ENCODE measurements around the gene PBXIP1. TPM values are rescaled to one million over a fixed set of nuclear protein-coding genes. Genes with fewer than 3 reads are reported as not detected.

PBXIP1 gene
- 90.1 and 92.8 TPM in 2 replicates for total RNA-seq

GRCh38 chr1:154955718-154956543, at the start of gene PBXIP1:
Gene PBXIP1, minus strand, starts transcription at chr1:154956099. Its CDS starts 2,378 bp downstream, at chr1:154953721.
- Histone ChIP-seq H3K4me3 (ENCODE audit: insufficient read depth, low read length) (peak within 1 kb of the TSS; percentile 76), H3K27ac (ENCODE audit: low read depth, low read length) (peak within 1 kb of the TSS; percentile 79), H3K27me3 (ENCODE audit: insufficient read depth, low read length) (peaks cover 4% of the 10 kb centered on the region), H3K79me2 (ENCODE audit: insufficient read depth, low read length) (peaks cover 9% of the 10 kb centered on the region), H3K36me3 (ENCODE audit: insufficient read depth, low read length) (peaks cover 16% of the 10 kb centered on the region), H3K4me2 (ENCODE audit: insufficient read depth, low read length) (peak within 1 kb of the TSS; percentile 95), H3K9me3 (ENCODE audit: low read depth, low read length) (no peaks in the 10 kb centered on the region), H2AFZ (ENCODE audit: low read length) (peak within 1 kb of the TSS; percentile 73), H4K20me1 (ENCODE audit: insufficient read depth, low read length) (peaks cover 5% of the 10 kb centered on the region), H3K4me1 (ENCODE audit: insufficient read depth, low read length) (peaks cover 30% of the 10 kb centered on the region)
- peak; percentile 99 for DNase-seq (ENCODE audit: insufficient read length, low spot score, missing footprints)
- TF ChIP-seq CTCF (IDR thresholded peaks at IDR 0.05; ENCODE audit: extremely low read depth, low read depth, low read length), result peak; percentile 50

DNA sequence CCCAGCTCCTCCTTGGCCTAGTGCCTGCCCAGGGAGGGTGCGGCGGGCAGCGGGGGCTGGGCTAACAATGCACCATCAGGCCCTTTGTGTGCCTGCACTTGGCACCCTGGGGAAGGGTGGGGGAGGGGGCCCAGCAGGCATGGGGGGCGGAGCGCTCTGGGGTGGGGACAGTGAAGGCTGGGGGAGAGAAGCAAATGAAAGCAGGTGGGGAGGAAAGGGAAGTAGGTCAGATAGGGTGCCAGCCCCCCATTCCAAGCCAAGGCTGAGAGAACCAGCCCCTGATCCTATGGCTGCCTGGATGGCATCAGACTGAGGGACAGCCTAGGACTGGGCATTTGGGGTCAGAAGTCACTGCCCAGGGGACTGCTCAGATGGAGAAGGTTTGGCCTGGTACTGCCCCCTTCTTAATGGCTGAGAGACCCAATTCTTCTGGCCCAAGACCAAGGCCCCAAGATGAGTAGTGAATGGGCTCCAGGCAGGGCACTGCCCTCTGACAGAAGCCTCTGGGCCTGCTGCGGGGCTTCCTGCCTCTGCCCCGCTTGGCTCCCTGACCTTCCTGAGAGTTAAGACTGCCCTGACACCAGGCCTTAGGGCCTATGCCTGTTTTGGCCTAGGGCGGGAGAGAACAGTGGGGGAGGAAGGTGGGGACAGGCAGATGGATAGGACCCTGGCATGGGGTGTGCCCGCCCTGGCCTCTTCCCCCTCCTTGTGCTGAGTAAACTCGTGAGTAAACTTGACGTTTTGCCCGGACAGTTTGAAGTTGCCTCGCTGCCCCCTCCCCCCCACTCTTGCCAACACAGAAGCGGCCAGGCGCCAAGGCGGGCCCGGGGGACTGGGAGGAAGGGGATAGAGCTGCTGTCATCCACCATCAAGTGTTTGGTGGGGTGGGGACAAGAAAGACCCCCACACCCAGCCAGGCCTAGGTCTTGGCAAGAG, 49.4 kb upstream of the PBXIP1 start:
- Histone ChIP-seq H3K27ac (ENCODE audit: low read depth, low read length) (peak overlapping the region; percentile 53), H3K36me3 (ENCODE audit: insufficient read depth, low read length) (no peaks in the 10 kb centered on the region), H4K20me1 (ENCODE audit: insufficient read depth, low read length) (peaks cover 28% of the 10 kb centered on the region), H3K9me3 (ENCODE audit: low read depth, low read length) (no peaks in the 10 kb centered on the region), H3K4me3 (ENCODE audit: insufficient read depth, low read length) (peak overlapping the region; percentile 89), H3K27me3 (ENCODE audit: insufficient read depth, low read length) (no peaks in the 10 kb centered on the region), H3K79me2 (ENCODE audit: insufficient read depth, low read length) (peaks cover 77% of the 10 kb centered on the region), H2AFZ (ENCODE audit: low read length) (no peak overlapping the region), H3K4me1 (ENCODE audit: insufficient read depth, low read length) (peaks cover 25% of the 10 kb centered on the region), H3K4me2 (ENCODE audit: insufficient read depth, low read length) (peak overlapping the region; percentile 10)
- no peak for TF ChIP-seq CTCF (IDR thresholded peaks at IDR 0.05; ENCODE audit: extremely low read depth, low read depth, low read length)
- DNase-seq (ENCODE audit: insufficient read length, low spot score, missing footprints), result peak; percentile 96

DNA sequence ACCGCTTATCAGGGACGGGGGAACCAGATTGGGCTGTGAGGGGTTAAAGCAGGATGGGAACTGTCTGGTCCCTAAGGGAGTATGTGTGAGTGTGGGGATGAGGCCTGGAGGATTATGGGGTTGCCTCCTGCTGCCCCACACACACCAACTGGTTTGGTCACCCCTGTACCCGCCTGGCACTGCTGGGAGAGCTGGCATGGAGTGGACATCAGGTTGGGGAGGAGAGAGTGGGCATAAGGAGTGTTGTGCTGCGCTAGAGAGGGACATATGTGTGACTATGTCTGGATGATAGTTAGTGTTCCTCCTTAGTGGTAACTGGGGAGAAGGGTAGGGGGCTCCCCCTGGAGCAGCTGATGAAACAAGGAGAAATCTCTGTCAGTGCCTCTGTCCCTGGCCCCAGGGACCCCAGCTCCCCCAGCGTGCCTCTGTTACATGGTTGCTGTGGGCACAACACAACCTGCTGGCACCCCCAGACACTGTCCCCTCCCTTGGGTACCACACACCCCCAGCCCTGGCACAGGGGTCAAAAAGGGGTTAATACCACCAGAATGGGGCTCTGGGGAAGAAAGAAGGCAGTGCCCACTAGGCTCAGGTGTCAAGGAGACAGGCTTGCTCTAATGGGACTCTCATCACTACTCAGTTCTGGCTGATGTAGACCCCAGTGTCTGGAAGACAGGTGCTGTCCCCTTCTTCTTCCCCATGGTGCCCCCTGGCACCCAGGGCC, 48.6 kb upstream of the PBXIP1 start:
- Histone ChIP-seq H3K27me3 (ENCODE audit: insufficient read depth, low read length) (no peaks in the 10 kb centered on the region), H3K9me3 (ENCODE audit: low read depth, low read length) (no peaks in the 10 kb centered on the region), H4K20me1 (ENCODE audit: insufficient read depth, low read length) (peaks cover 28% of the 10 kb centered on the region), H3K4me3 (ENCODE audit: insufficient read depth, low read length) (peak overlapping the region; percentile 89), H3K79me2 (ENCODE audit: insufficient read depth, low read length) (peaks cover 69% of the 10 kb centered on the region), H3K4me2 (ENCODE audit: insufficient read depth, low read length) (peak overlapping the region; percentile 76), H3K27ac (ENCODE audit: low read depth, low read length) (peak overlapping the region; percentile 58), H3K4me1 (ENCODE audit: insufficient read depth, low read length) (peaks cover 34% of the 10 kb centered on the region), H2AFZ (ENCODE audit: low read length) (no peak overlapping the region), H3K36me3 (ENCODE audit: insufficient read depth, low read length) (no peaks in the 10 kb centered on the region)
- DNase-seq (ENCODE audit: insufficient read length, low spot score, missing footprints), result peak; percentile 59
- TF ChIP-seq CTCF (IDR thresholded peaks at IDR 0.05; ENCODE audit: extremely low read depth, low read depth, low read length), result no peak

Data from osteoblast (primary cell).